ENCODE measurements around the gene IQGAP2. TPM values are rescaled to one million over a fixed set of nuclear protein-coding genes. Genes with fewer than 3 reads are reported as not detected.
A peak's percentile ranks its signal among the peaks of the same experiment; 100 is the strongest.

The IQGAP2 gene
- total RNA-seq, 1 experiment from 2014 or later = not detected

DNA sequence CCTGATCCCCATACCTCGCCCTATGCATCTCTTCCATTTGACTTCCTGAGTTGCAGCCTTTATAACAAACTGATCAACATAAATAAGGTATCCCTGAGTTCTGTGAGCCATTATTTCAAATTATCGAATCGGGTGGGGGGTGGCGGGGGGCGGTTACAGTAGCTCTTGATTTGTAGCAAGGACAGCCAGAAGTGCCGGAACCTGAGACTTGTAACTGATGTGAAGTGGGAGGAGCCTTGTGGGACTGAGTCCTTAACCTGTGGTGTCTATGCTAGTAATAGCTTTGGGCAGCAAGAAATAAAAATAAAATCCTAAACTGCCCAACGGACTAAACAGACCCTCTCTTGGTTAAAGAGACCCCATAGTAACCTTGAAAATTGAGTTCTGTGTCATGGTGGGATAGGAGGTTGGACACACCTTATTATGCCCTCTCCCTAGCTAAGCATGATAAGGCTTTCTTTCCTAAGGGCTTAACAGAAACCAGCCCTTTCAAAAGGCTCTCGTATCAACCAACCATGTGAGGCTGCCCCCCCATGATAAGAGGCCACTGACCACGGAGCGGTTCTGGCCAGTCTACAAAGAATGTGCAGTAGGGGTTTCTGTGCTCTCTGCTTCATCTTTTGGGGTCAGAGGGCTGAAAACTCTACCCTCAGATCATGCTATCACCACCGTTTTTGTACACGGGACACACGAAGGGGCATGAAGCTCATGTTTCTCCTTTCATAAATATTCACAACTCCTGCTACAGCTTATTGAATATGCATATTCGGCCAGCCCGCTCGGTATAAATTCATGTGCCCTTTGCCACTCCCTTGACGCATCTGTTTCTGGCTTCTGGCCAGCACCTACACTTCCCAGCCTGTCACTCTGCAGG lies 39.5 kb upstream of the IQGAP2 start:
- ChIA-PET POLR2A (ENCODE audit: unreplicated experiment) (no interaction called here), CTCF (no interaction called here)
- no peak for TF ChIP-seq EZH2 (IDR thresholded peaks at IDR 0.05; ENCODE audit: low read depth)
- TF ChIP-seq, protein P1, sequence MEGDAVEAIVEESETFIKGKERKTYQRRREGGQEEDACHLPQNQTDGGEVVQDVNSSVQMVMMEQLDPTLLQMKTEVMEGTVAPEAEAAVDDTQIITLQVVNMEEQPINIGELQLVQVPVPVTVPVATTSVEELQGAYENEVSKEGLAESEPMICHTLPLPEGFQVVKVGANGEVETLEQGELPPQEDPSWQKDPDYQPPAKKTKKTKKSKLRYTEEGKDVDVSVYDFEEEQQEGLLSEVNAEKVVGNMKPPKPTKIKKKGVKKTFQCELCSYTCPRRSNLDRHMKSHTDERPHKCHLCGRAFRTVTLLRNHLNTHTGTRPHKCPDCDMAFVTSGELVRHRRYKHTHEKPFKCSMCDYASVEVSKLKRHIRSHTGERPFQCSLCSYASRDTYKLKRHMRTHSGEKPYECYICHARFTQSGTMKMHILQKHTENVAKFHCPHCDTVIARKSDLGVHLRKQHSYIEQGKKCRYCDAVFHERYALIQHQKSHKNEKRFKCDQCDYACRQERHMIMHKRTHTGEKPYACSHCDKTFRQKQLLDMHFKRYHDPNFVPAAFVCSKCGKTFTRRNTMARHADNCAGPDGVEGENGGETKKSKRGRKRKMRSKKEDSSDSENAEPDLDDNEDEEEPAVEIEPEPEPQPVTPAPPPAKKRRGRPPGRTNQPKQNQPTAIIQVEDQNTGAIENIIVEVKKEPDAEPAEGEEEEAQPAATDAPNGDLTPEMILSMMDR (conservative IDR thresholded peaks at IDR 0.05) = no peak
- Histone ChIP-seq H3K9me3 (ENCODE audit: insufficient read depth, low read depth) (no peaks in the 10 kb centered on the region), H3K36me3 (ENCODE audit: low read depth) (no peaks in the 10 kb centered on the region), H3K9me2 (ENCODE audit: insufficient read depth) (no peaks in the 10 kb centered on the region), H2AFZ (no peak overlapping the region), H3K27ac (no peak overlapping the region), H3F3A (ENCODE audit: insufficient read depth, low read depth) (0 out of 2 replicates have a peak, but pooled peaks cover 3% of the 10 kb centered on the region), H3K4me3 (no peak overlapping the region), H3K79me2 (ENCODE audit: low read depth) (no peaks in the 10 kb centered on the region), H3K4me2 (no peak overlapping the region), H3K4me1 (replicated peaks; ENCODE audit: insufficient read depth) (no peaks in the 10 kb centered on the region), H4K20me1 (ENCODE audit: insufficient read depth) (no peaks in the 10 kb centered on the region), H3K27me3 (ENCODE audit: insufficient read depth, low read depth) (no peaks in the 10 kb centered on the region)
- no TSS peak for BruUV-seq (replicated peaks)
- DNase-seq = no peak
- intact Hi-C loops (cut with micrococcal nuclease; ENCODE audit: unreplicated experiment) = no loop called here

- peak in 1 of 2 experiments; percentile 19 for DNase-seq
- Histone ChIP-seq H4K20me1 (ENCODE audit: insufficient read depth) (no peaks in the 10 kb centered on the region), H3K9me3 (ENCODE audit: insufficient read depth, low read depth) (no peaks in the 10 kb centered on the region), H3K79me2 (ENCODE audit: low read depth) (no peaks in the 10 kb centered on the region), H3K9me2 (ENCODE audit: insufficient read depth) (no peaks in the 10 kb centered on the region), H3K4me1 (replicated peaks; ENCODE audit: insufficient read depth) (no peaks in the 10 kb centered on the region), H3K36me3 (ENCODE audit: low read depth) (no peaks in the 10 kb centered on the region), H3K4me3 (no peak overlapping the region), H3F3A (ENCODE audit: insufficient read depth, low read depth) (0 out of 2 replicates have a peak, but pooled peaks cover 3% of the 10 kb centered on the region), H3K27me3 (ENCODE audit: insufficient read depth, low read depth) (no peaks in the 10 kb centered on the region), H3K27ac (no peak overlapping the region), H2AFZ (no peak overlapping the region), H3K4me2 (no peak overlapping the region)
- CTCF ChIA-PET = no interaction called here
- no TSS peak for BruUV-seq (replicated peaks)
- intact Hi-C loops (cut with micrococcal nuclease; ENCODE audit: unreplicated experiment) = no loop called here
- POLR2A ChIA-PET (ENCODE audit: unreplicated experiment) = no interaction called here
- no peak for TF ChIP-seq EZH2 (IDR thresholded peaks at IDR 0.05; ENCODE audit: low read depth)
- TF ChIP-seq, protein P1 (conservative IDR thresholded peaks at IDR 0.05) = no peak
Observed at GRCh38 chr5:76364226-76364589, 38.9 kb upstream of the IQGAP2 start.

DNA sequence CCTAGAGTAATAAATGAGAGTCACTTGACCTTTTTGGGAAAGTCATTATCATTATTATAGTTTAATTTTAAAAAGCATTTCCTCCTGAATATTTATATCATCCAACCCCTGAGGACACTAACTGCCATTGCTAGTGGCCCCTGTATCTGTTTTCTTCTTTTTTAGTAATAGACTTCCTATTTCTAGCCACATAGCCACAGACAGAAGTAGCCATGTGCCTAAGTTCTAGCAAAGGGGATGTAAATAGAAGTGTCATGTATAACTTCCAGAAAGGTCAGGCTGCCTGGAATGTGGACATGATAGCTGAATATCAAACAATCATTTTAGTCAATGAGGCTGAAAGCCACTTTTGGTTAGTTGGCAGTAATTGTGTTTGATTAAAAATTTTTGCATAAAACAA lies 37.5 kb upstream of the IQGAP2 start:
- Histone ChIP-seq H3K4me3 (no peak overlapping the region), H3K4me1 (replicated peaks; ENCODE audit: insufficient read depth) (no peaks in the 10 kb centered on the region), H3K9me2 (ENCODE audit: insufficient read depth) (no peaks in the 10 kb centered on the region), H3K27me3 (ENCODE audit: insufficient read depth, low read depth) (no peaks in the 10 kb centered on the region), H3K4me2 (no peak overlapping the region), H3K9me3 (ENCODE audit: insufficient read depth, low read depth) (no peaks in the 10 kb centered on the region), H3K27ac (no peak overlapping the region), H3F3A (ENCODE audit: insufficient read depth, low read depth) (peaks cover 5% of the 10 kb centered on the region; the same call in 1 of the 2 replicates), H3K36me3 (ENCODE audit: low read depth) (no peaks in the 10 kb centered on the region), H3K79me2 (ENCODE audit: low read depth) (no peaks in the 10 kb centered on the region), H4K20me1 (ENCODE audit: insufficient read depth) (no peaks in the 10 kb centered on the region), H2AFZ (no peak overlapping the region)
- intact Hi-C loops (cut with micrococcal nuclease; ENCODE audit: unreplicated experiment) = no loop called here
- ChIA-PET POLR2A (ENCODE audit: unreplicated experiment) (no interaction called here), CTCF (no interaction called here)
- TF ChIP-seq, protein P1 (conservative IDR thresholded peaks at IDR 0.05) = no peak
- no peak for TF ChIP-seq EZH2 (IDR thresholded peaks at IDR 0.05; ENCODE audit: low read depth)
- DNase-seq = no peak
- no TSS peak for BruUV-seq (replicated peaks)
